Cardiac muscle cell (in vitro differentiated cells and primary cell): ENCODE measurements around the gene MVK. TPM values are rescaled to one million over a fixed set of nuclear protein-coding genes. Genes with fewer than 3 reads are reported as not detected.

Source experiments
- DNase-seq, 2 donors: peaks; one replicate each; pipeline versions ENCODE4 v3.0.0 to v3.0.0-alpha.2; 2010 to 2017; ENCODE audit warnings: low read depth in 1 of 2, low spot score in 1 of 2
- H3K27ac ChIP-seq: fragments of 200-600 bp; sonication (generic); 2 replicates; pipeline ENCODE4 v1.5.1; 2016
- H3K27me3 ChIP-seq: fragments of 200-600 bp; sonication (generic); 2 replicates; pipeline ENCODE4 v1.6.0; 2016; ENCODE audit warnings: control low read depth
- H3K36me3 ChIP-seq: fragments of 200-600 bp; sonication (generic); 2 replicates; pipeline ENCODE4 v1.5.1; 2016; ENCODE audit warnings: control low read depth
- H3K4me1 ChIP-seq: fragments of 200-600 bp; sonication (generic); 2 replicates; pipeline ENCODE4 v1.8.1; 2017; ENCODE audit warnings: low read depth, mild to moderate bottlenecking, mixed run types
- H3K4me3 ChIP-seq: fragments of 200-600 bp; sonication (generic); 2 replicates; pipeline ENCODE4 v1.5.1; 2016; ENCODE audit warnings: mild to moderate bottlenecking
- H3K9me3 ChIP-seq: fragments of 200-600 bp; sonication (generic); 2 replicates; pipeline ENCODE4 v1.5.1; 2017; ENCODE audit warnings: low read depth, mild to moderate bottlenecking, control low read depth
- polyA plus RNA-seq: library from polyadenylated mRNA; unstranded; fragments of >200 nt; fragmentation: Nextera tagmentation; extraction: Ambion mirVana; gene quantifications from 2 replicates; pipeline ENCODE4 v1.2.1, GENCODE V29; 2016
- total RNA-seq: library from RNA; depleted of rRNA; stranded (reverse); fragments of >200 nt; gene quantifications from 2 replicates; pipeline ENCODE4 v1.2.3, GENCODE V29; 2016
- TF ChIP-seq, protein P1 (sequence below): IDR thresholded peaks from 2 replicates; pipeline ENCODE4 v1.5.1; 2012; ENCODE audit warnings: low read depth, mild to moderate bottlenecking, low read length

Gene MVK
- total and polyA plus RNA-seq, 2 experiments from 2014 or later, result 29.0 to 56.1 TPM

- H3K4me1 ChIP-seq, result peaks cover 7% of the 10 kb centered on the region
- H3K27me3 ChIP-seq, result no peaks in the 10 kb centered on the region
- H3K27ac ChIP-seq, result no peak overlapping the region
- H3K36me3 ChIP-seq, result no peaks in the 10 kb centered on the region
- no peak for DNase-seq
- no peak overlapping the region for H3K4me3 ChIP-seq
- TF ChIP-seq, protein P1, sequence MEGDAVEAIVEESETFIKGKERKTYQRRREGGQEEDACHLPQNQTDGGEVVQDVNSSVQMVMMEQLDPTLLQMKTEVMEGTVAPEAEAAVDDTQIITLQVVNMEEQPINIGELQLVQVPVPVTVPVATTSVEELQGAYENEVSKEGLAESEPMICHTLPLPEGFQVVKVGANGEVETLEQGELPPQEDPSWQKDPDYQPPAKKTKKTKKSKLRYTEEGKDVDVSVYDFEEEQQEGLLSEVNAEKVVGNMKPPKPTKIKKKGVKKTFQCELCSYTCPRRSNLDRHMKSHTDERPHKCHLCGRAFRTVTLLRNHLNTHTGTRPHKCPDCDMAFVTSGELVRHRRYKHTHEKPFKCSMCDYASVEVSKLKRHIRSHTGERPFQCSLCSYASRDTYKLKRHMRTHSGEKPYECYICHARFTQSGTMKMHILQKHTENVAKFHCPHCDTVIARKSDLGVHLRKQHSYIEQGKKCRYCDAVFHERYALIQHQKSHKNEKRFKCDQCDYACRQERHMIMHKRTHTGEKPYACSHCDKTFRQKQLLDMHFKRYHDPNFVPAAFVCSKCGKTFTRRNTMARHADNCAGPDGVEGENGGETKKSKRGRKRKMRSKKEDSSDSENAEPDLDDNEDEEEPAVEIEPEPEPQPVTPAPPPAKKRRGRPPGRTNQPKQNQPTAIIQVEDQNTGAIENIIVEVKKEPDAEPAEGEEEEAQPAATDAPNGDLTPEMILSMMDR, result no peak
- H3K9me3 ChIP-seq, result no peaks in the 10 kb centered on the region
Observed at GRCh38 chr12:109631751-109632150, 58.2 kb downstream of the MVK start.

- TF ChIP-seq, protein P1, result no peak
- no peak overlapping the region for H3K4me3 ChIP-seq
- DNase-seq, result no peak
- H3K9me3 ChIP-seq, result no peaks in the 10 kb centered on the region
- H3K27me3 ChIP-seq, result no peaks in the 10 kb centered on the region
- H3K4me1 ChIP-seq, result peaks cover 7% of the 10 kb centered on the region
- H3K36me3 ChIP-seq, result no peaks in the 10 kb centered on the region
- no peak overlapping the region for H3K27ac ChIP-seq
Observed at GRCh38 chr12:109632342-109632741, 58.7 kb downstream of the MVK start.

- TF ChIP-seq, protein P1, result no peak
- peaks cover 7% of the 10 kb centered on the region for H3K4me1 ChIP-seq
- DNase-seq, result no peak
- H3K27ac ChIP-seq, result no peak overlapping the region
- H3K4me3 ChIP-seq, result no peak overlapping the region
- H3K36me3 ChIP-seq, result no peaks in the 10 kb centered on the region
- no peaks in the 10 kb centered on the region for H3K9me3 ChIP-seq
- no peaks in the 10 kb centered on the region for H3K27me3 ChIP-seq
Observed at GRCh38 chr12:109635717-109636116, 62.1 kb downstream of the MVK start.

- no peak for DNase-seq
- TF ChIP-seq, protein P1, result no peak
Observed at GRCh38 chr12:109637348-109637747, 63.8 kb downstream of the MVK start.

DNA sequence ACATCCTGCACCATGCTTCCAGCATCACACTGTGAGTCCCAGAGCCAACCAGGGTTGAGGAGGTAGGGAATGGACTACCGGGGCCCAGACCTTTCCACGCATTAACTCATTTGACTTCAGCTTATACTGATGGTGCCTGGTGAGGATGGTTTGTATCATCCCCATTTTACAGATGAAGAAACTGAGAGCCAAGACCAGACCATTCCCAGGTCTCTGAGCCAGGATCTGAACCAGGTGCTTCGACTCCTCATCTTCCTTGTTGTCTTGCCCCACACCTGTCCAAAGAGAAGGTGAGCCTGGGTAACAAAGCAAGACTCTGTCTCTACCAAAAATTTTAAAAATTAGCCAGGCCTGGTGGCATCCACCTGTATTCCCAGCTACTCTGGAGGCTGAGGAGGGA lies 64.4 kb downstream of the MVK start:
- H3K9me3 ChIP-seq, result no peaks in the 10 kb centered on the region
- TF ChIP-seq, protein P1, result no peak
- no peak overlapping the region for H3K27ac ChIP-seq
- H3K36me3 ChIP-seq, result no peaks in the 10 kb centered on the region
- no peak for DNase-seq
- no peaks in the 10 kb centered on the region for H3K4me1 ChIP-seq
- no peak overlapping the region for H3K4me3 ChIP-seq
- H3K27me3 ChIP-seq, result no peaks in the 10 kb centered on the region

More at GRCh38 chr12:109637348-109637747, 63.8 kb downstream of the MVK start:
- Histone ChIP-seq H3K4me1 (no peaks in the 10 kb centered on the region), H3K27me3 (no peaks in the 10 kb centered on the region), H3K36me3 (no peaks in the 10 kb centered on the region), H3K9me3 (no peaks in the 10 kb centered on the region), H3K27ac (no peak overlapping the region), H3K4me3 (no peak overlapping the region)

GRCh38 chr12:109638735-109639134 lies 65.1 kb downstream of the MVK start:
- no peaks in the 10 kb centered on the region for H3K36me3 ChIP-seq
- H3K4me3 ChIP-seq, result no peak overlapping the region
- H3K27ac ChIP-seq, result no peak overlapping the region
- no peak for DNase-seq
- TF ChIP-seq, protein P1, result no peak
- no peaks in the 10 kb centered on the region for H3K27me3 ChIP-seq
- H3K4me1 ChIP-seq, result no peaks in the 10 kb centered on the region
- H3K9me3 ChIP-seq, result no peaks in the 10 kb centered on the region
